Prostate gland (tissue), 2 donors: ENCODE results near the gene CENPX. TPM values are rescaled to one million over a fixed set of nuclear protein-coding genes. Genes with fewer than 3 reads are reported as not detected.

Experiments used
- DNase-seq: peaks from one replicate; pipeline ENCODE4 v3.0.0-alpha.2; 2019; ENCODE audit warnings: low spot score
- H3K27ac ChIP-seq, 2 donors: fragments of 200-600 bp; sonication (generic); 2 replicates each; pipeline ENCODE4 v1.5.1; 2017 to 2019
- H3K27me3 ChIP-seq: fragments of 200-600 bp; sonication (generic); replicated peaks from 2 replicates; pipeline ENCODE4 v1.5.1; 2019; ENCODE audit not compliant: insufficient read depth
- H3K36me3 ChIP-seq, 2 donors: fragments of 200-600 bp; sonication (generic); 1 replicate in 1 of 2; 2 replicates in 1 of 2; pipeline versions ENCODE4 v1.5.1 to v1.8.1; 2017 to 2019
- H3K4me1 ChIP-seq: fragments of 200-600 bp; sonication (generic); replicated peaks from 2 replicates; pipeline ENCODE4 v1.5.1; 2019
- H3K4me3 ChIP-seq, 2 donors: fragments of 200-600 bp; sonication (generic); 2 replicates each; pipeline ENCODE4 v1.5.1; 2017 to 2019
- H3K9me3 ChIP-seq: fragments of 200-600 bp; sonication (generic); 2 replicates; pipeline ENCODE4 v1.5.1; 2017
- POLR2A ChIP-seq: fragments of 450-650 bp; IDR thresholded peaks from one replicate; pipeline ENCODE4 v1.6.1; 2016; ENCODE audit warnings: antibody characterized with exemption, mild to moderate bottlenecking
- POLR2AphosphoS5 ChIP-seq: sonication (generic); formaldehyde crosslinking; IDR thresholded peaks from one replicate; pipeline ENCODE4 v1.6.1; 2017; ENCODE audit warnings: antibody characterized with exemption
- WGBS: methylation state at CpG from one replicate; pipeline ENCODE4 v1.1.5; 2018; 5-methylcytosine and 5-hydroxymethylcytosine counted together
- intact Hi-C: fragments of 100-400 bp; cut with DNase I; formaldehyde crosslinking; loops from one replicate; pipeline ENCODE4 v1.14.2; 2022
- total RNA-seq, 2 donors: library from RNA; depleted of rRNA; stranded (reverse); fragments of >200 nt; gene quantifications; one replicate each; pipeline ENCODE4 v1.1.0, GENCODE V29; 2016
- TF ChIP-seq, protein P1 (sequence below), 4 experiments: fragments of 200-600 bp in 2 of 4; fragments of 450-650 bp in 2 of 4; sonication (generic) in 2 of 4; IDR thresholded peaks; 1 replicate in 3 of 4; 2 replicates in 1 of 4; pipeline ENCODE4 v1.5.1; 2016 to 2019; ENCODE audit warnings: antibody characterized with exemption in 4 of 4, mild to moderate bottlenecking in 2 of 4, moderate library complexity in 2 of 4

Gene CENPX
- total RNA-seq, 2 donors from 2014 or later: 84.9 to 263 TPM

DNA sequence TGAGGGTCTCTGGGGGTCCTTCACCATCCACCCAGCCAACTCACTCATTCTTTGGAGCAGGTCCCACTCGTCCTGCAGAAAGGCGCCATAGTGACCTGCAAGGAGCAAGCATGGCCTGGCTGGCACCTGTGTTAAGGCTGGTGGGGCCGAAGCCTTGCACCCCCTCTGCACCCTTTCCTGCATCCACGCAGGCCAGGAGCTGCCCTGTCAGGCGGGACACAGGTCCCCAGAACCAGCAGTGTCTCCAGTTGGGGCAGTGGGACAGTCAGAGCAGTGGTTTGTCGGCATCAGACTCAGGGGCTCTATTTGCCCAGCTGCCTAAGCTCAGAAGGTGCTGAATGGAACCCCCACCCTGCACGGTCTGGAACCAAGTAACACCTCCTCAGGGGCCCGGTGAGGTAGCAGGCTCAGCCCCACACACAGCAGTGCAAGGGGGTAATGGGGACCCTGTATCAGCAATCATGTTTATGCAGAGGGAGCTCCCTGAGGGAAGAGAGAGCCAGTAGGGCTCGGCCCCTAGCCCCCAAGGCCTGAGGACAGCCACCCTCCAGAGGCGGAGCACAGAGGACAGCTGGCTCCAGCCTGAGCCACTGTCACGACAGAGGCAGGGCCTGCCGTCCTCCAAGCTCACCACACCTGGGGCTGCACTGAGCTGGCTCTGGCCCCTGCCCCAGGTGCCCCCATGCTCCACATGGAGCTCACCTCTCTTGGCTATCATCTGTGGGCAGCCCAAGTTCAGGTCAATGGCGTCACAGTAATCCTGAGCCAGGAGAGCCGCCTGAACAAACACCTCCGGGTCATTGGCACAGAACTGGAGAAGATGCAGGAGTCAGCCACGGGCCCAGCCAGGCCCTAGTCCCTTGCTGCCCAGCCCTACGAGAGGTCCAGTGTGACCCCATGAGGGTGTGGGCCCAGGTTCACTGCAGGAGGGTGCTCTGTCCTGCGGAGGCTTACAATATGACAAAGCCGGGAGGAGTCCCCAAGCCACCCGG, 41.0 kb upstream of the CENPX start:
- Histone ChIP-seq H3K27ac (peak overlapping the region; percentile 80 to 85), H3K9me3 (no peaks in the 10 kb centered on the region), H3K36me3 (peaks cover 0 to 11% of the 10 kb centered on the region in 2 donors), H3K4me1 (peaks cover 20% of the 10 kb centered on the region), H3K4me3 (no peak overlapping the region), H3K27me3 (no peaks in the 10 kb centered on the region)
- intact Hi-C loops: no loop called here
- 79% methylated on average over 20 of the region's 20 CpGs for WGBS
- TF ChIP-seq, protein P1, sequence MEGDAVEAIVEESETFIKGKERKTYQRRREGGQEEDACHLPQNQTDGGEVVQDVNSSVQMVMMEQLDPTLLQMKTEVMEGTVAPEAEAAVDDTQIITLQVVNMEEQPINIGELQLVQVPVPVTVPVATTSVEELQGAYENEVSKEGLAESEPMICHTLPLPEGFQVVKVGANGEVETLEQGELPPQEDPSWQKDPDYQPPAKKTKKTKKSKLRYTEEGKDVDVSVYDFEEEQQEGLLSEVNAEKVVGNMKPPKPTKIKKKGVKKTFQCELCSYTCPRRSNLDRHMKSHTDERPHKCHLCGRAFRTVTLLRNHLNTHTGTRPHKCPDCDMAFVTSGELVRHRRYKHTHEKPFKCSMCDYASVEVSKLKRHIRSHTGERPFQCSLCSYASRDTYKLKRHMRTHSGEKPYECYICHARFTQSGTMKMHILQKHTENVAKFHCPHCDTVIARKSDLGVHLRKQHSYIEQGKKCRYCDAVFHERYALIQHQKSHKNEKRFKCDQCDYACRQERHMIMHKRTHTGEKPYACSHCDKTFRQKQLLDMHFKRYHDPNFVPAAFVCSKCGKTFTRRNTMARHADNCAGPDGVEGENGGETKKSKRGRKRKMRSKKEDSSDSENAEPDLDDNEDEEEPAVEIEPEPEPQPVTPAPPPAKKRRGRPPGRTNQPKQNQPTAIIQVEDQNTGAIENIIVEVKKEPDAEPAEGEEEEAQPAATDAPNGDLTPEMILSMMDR (IDR thresholded peaks at IDR 0.05): no peak
- TF ChIP-seq POLR2AphosphoS5 (no peak), POLR2A (no peak)
- no peak for DNase-seq

DNA sequence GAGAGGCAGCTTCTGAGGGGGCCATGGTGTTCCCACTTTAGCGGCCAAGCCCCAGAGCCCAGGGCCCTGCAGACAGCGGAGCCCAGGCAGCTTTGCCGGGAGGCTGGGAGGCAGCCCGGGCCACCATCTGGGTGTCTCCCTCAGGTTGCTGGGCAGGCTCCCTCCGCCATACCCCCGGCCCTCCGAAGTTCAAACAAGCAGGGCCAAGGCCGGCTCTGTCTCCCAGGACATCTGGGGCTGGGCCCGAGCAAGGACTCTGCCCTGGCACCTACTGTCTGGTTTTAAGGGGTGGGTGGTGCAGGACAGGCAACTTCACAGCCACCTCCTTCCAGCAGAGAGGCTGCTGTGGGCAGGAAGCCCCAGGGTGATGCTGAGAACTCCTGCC, 40.3 kb upstream of the CENPX start:
- no peak for DNase-seq
- peaks cover 20% of the 10 kb centered on the region for H3K4me1 ChIP-seq
- peak overlapping the region in 1 of 2 donors; percentile 85 for H3K27ac ChIP-seq
- H3K36me3 ChIP-seq: peaks cover 0 to 11% of the 10 kb centered on the region in 2 donors
- intact Hi-C loops: no loop called here
- no peaks in the 10 kb centered on the region for H3K9me3 ChIP-seq
- H3K4me3 ChIP-seq: no peak overlapping the region
- no peaks in the 10 kb centered on the region for H3K27me3 ChIP-seq
- TF ChIP-seq POLR2AphosphoS5 (no peak), POLR2A (no peak)
- TF ChIP-seq, protein P1 (IDR thresholded peaks at IDR 0.05): no peak
- WGBS: 86% methylated on average over 8 of the region's 9 CpGs

DNA sequence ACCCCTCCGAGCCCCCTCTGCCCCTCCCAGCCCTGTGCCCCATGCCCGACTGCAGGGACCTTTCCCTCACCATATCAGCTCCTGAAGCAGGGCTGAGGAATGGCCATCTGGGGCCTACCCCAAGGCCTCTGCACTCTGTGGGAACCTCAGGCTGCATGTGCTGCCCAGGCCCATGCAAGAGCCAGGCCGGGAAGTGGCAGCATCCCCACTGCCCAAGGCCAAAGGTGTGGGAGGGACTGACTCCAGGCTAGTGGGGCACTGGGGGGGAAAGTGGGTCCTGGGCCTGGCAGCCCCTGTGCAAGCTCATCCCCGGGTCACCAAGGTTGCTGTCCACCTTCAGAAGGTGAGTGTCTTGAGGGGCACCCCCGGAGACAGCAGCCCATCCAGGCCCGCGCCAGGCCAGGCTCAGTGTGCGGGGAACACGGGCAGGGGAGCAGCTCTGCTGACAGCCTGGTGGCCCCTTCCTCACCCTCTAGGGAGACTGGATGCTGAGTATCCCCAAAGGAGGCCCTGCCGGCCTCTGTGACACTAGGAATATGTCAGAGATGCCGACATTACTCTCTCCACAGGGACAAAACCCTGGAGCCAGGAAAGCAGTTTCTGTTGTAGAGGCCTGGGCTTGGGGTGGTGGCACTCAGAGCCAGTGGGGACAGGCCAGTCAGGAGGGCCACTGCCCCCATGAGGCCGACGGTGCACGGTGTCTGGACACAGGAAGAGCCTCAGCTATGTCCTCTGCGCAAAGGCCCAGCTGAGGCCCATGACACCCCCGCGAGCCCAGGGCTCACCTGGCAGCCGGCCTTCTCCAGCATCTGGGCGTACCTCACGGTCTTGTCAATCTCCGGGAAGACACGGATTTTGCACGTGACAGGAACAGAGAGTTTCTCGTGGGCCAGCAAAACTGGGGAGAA, 39.7 kb upstream of the CENPX start:
- Histone ChIP-seq H3K27ac (peak overlapping the region; percentile 5 to 85), H3K9me3 (no peaks in the 10 kb centered on the region), H3K4me3 (no peak overlapping the region), H3K4me1 (peaks cover 20% of the 10 kb centered on the region), H3K36me3 (peaks cover 0 to 11% of the 10 kb centered on the region in 2 donors), H3K27me3 (no peaks in the 10 kb centered on the region)
- TF ChIP-seq, protein P1 (IDR thresholded peaks at IDR 0.05): no peak
- TF ChIP-seq POLR2A: no peak
- no peak for TF ChIP-seq POLR2AphosphoS5
- no peak for DNase-seq
- 77% methylated on average over 24 of the region's 24 CpGs for WGBS
- intact Hi-C loops: no loop called here

DNA sequence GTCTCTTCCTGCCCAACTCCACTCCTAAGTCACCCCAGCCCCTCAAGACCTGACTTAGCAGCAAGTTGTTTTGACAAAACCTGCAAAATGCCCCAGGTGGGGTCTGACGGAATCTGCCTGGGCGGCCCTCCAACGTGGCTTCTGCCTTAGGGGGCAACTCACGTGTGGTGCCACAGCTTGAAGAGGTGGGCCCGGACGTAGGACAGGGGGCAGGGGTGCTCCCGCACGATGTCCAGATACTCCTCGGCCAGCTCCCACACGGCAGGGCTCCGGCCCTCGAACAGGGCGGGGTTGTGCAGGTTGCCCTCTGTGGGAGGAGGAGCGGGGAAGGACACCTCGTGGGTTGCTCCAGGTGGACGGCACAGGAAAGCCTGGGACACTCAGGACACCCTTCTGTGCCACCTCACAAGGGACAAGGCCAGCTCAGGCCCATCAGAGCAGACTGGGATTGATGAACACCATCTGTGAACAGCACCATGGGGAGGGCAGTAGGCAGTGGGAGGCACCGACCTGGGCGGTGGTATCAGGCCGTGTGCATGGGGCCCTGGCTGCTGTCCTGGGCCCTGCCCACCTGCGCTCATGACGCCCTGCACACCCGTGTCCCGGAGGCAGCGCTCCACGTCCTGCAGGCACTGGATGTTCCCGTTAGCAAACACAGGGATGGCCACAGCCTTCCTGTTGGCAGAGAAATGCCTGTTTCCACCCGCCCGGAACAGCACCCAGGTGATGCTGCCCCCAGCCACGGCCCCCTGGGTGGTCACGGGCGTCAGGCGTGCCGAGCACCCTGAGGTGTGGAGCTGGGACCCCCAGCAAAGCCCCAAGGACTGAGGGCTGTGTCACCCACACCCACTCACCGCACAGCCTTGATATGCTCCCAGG, 38.6 kb upstream of the CENPX start:
- Histone ChIP-seq H3K4me1 (peaks cover 20% of the 10 kb centered on the region), H3K36me3 (peaks cover 5 to 17% of the 10 kb centered on the region in 2 donors), H3K4me3 (no peak overlapping the region), H3K27me3 (no peaks in the 10 kb centered on the region), H3K27ac (peak overlapping the region; percentile 5 to 85), H3K9me3 (no peaks in the 10 kb centered on the region)
- WGBS: 83% methylated on average over 27 of the region's 34 CpGs
- TF ChIP-seq POLR2AphosphoS5: peak; percentile 77
- TF ChIP-seq POLR2A: no peak
- DNase-seq: peak; percentile 49
- intact Hi-C loops: no loop called here
